HG03108 (cell line): ENCODE data around the gene LASP1.

ENCODE experiments used
- ATAC-seq: cut with Tn5 transposase; IDR thresholded peaks from one replicate; pipeline ENCODE4 v1.9.1; 2021; ENCODE audit warnings: moderate library complexity; ENCODE audit not compliant: unreplicated experiment

LASP1 gene

GRCh38 chr17:38868817-38869525 lies 887 bp upstream of the LASP1 start:
- ATAC-seq: peak; percentile 30

DNA sequence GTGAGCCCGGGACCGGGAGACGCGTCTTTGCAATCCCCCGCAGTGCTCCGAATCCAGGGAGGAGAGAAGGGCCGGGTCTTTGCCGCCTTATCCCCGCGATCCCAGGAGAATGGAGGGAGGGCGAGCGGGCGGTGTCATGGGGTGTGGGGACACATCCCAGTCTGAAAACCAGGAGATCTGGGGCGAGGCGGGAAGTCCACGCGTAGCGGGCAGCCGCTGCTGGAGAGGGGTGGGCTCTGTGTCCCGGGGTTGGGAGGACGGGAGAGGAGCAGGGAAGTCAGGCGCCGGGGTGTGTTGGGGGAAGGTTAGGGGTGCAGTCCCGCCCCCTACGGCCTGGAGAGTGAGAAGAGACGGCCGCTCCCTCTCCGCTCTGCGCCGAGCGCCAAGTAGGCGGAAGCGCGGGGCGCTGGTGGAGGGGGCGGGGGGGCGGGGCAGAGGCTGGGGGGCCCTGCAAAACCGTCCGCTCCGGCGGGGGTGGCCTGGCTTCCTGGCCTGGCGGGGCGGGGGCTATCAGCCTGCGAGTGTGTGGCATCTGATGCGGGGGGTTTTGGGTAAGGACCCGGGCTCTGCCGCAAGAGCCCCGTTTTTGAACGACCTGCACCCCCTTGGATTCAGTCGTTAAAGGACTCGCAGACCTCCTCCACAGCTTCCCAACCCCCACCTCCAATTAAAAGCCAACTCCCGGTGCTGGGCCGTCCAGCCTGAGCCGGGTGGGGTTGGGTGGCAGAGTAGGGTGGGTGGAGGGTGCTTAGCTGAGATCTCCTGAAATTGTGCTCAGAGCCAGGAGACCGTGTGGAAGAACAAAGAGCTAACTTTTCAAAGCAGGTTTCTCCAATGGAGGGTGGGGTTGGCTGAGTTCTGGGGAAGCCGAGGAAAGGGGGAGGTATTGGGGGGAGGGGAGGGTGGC lies 654 bp downstream of the LASP1 start:
- no peak for ATAC-seq

DNA sequence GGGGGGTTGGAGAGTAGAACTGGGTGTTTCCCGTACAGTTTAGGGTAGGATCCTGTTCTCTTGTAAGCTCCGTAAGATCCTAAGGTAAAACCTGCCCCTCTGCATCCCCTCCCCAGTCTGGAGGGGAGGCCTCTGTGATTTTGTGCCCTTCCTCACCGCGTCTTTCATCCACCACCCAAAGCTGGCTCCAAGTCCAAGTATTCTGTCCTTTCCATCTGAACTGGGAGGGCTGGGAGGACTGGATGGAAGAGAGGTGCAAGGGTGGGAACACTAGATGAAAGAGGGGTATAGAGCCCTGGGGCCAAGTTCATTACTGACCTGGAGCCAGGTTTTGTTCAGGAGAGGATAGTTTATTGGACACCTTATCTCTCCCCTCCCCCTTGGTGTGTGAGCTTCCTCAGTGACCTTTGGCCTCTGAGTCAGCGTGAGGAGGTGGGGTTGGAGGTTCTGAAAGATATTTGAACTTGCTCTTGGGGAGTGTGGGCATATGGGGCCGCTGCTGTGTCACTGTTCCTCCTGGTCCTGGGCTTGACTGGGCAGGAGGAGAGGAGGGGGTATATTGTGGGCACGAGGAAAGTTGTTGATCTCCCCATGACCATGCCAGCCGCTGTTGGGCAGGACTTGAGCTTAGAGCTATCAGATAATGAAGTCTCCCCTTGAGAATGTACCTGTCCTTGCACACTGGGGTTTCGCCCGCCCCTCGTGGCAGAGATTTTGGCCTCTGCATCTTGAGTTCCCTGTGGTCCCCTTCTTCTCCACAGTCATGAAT lies 1.6 kb downstream of the LASP1 start:
- ATAC-seq: no peak

DNA sequence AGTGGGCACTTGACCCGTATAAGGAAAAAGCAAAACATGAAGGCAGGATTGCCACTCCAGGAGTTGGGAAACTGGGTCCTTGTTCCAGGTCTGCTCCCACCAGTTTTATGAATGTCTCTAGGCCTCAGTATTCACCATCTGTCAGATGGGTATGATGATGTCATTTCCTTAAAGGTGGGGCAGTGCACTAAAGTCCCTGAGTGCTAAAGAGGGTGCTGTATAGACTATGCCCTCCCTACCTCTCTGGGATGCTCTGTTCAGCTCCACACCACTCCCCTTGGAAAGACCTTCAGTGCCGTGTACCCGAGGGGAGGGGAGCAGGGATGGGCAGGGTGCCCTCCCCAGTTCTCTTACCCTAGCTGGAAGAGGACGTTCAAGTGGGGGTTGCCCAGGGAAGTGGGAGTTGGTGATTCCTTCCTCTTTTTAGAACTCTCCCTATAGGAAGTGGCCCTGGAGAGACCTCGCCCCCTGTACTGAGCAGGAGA lies 2.2 kb downstream of the LASP1 start:
- no peak for ATAC-seq

DNA sequence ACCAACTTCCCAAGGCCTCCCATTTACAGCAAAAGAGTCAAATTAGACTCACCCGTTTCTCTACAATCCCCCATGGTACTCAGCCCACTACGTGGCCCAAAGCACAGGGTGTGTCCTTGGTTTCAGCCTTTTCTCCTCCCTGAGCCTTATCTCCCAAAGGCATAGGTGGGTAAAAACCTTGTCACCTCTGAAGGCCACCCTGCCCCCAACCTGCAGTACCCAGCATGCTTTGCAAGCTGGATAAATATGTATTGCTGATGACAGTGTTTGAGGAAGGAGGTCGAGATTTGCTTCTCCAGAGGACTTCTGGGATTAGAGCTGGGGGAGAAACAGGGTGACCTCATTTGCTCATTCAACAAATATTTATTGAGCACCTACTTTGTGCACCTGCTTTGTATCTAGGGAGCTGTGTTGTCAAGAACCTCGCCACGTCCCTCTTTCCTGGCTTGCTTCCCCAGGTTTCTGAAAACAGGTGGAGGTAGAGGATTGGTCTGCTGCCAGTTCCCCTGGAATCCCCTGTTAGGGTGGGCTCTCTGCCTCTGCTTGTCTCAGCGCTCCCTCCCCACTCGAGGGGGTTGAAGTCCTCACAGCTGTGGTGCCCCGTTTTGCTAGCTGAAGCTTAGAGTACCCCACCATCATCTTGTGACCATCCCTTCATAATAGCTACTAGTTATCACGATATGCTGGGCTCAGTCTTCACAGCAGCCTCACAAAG lies 3.0 kb downstream of the LASP1 start:
- ATAC-seq: no peak

GRCh38 chr17:38873640-38874380 lies 4.0 kb downstream of the LASP1 start:
- ATAC-seq: no peak

DNA sequence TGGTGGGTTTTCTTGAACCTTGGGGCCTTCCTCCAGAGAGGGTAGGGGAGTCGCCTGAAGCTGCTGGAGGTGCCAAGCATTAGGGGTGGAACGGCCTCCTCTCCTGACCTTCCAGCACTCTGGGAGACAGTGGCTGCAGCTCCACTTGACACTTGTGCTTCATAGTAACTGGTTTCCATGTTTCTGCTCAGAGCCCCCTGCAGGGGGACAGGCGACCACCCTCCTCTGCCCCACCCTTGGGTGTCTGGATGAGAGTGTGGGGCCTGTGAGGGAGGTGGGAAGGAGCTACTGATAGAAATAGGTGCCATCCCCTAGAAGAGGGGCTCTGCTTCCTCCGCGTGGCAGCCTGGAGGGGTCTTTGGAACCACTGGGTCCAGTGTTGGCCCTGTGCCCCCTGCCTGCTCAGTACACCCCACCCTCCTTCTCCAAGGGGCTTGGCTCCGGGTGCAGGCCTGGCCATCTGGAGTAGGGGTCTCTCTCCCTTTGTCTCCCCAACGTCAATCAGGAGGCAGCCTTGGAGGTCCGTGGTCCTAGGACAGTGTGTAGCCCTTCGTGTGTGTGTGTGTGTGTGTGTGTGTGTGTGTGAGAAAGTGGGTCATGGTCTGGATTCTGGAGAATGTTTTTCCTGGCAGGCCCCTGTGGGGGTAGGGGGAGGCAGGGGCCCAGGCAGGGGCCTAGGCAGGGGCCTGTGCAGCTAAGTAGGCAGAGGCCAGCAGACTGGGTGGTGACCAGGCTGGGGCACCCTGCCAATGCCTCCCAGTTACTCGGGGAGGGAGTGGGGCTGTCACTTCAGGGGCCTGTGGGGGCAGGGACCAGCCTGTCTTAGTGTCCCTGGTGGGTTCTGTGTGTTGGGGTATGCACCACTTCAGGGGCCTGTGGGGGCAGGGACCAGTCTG lies 4.9 kb downstream of the LASP1 start:
- no peak for ATAC-seq

DNA sequence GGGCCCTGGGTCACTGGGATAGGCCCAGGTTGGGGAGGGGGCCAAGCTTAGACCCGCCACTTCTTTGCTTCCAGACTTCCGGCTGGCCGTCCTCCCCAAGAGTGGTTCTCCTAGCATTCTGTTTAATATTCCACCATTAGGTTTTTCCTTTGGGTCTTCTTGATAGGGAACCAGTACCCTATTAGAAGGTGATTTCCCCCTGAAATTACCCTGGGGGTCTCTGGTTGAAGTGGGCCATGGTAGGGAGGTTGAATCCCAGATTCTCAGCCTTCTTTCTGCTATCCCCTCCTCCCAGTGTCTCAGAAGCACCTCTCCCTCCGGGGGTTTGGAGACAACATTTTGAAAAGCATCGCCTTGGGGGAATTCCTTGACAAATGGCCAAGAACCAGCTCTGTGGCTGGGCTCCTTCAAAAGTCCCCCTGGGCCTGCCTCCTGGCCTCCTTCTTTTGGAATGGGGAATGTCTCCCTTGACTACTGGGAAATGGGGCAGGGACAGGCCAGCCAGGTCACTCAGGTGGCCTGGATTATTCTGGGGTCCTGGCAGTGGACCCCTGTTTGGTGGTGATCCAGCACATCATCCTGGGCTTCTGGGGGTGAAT lies 5.7 kb downstream of the LASP1 start:
- ATAC-seq: no peak

DNA sequence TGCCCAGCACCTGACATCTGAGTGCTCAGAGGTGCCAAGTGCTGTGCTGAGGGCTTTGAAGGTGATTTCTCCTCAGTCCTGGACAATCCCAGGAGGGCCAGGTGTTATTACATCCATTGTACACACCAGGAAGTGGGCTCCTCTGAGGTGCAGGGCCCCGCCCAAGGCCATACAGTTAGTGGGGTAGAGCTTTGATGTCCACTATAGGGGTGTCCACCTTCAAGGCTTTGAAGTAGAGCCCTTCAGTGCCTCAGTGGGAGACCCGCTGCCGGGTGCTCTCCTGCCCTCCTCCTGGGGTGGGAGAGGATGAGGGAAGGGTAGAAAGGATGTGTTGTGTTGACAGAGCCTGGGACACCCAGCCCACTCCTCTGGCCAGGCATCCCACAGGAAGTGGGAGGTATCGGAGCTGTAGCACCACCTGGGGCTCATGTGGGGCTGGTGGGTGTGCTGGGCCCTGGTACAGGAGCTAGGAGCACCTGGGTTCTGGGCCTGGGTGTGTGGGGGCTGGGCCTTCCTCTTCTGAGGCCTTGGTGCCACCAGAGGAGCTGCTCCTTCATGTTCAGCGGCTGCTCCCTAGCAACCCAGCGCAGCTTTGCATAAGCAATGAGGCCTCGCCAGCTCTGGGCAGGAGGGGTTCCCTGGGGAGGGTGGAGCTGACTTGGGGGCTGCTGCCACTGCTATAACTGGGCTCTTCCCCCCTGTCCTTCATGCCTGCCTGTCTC lies 7.4 kb downstream of the LASP1 start:
- ATAC-seq: no peak

DNA sequence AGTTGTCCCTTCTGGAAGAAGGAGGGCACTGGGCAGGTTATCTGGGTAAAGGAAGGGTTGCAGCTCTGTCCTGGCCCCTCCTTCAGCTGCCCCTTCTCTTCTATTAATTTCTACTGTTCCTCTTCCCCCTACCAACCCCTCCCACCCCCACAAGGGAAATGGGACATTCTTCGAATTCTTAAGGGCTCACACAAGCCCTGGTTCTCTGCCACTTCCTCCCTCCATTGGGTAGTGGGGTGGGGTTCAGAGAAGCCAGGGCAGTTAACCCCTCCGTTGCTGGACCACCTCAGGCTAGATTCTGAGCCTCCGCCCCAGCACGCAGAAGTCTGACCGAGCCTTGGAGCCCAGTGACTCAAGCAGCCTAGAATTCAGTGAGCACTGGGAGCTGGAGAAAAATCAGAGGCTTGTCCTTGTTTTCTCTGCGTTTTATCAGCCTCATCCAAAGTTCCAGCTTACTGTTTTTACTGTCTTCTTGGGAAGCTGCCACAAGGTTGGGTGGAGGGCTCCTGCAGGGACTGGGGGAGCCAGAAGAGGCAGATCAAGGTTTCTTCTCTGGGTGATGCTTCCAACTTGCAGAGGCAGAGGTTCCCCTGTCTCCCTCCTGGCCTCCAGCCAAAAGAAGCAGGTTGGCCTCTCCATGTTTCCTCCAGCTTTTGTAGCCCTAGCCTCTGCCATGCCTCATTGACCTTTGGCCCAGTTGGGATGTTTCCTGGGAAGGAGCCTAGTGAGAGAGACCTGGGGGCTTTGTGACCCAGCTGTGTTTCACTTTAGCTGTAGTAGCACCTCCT lies 10.2 kb downstream of the LASP1 start:
- no peak for ATAC-seq

- ATAC-seq: no peak
These were observed 11.8 kb downstream of the LASP1 start for GRCh38 chr17:38881600-38882191.

GRCh38 chr17:38882870-38883269 lies 13.0 kb downstream of the LASP1 start:
- ATAC-seq: no peak

GRCh38 chr17:38883592-38884526 lies 14.0 kb downstream of the LASP1 start:
- no peak for ATAC-seq

GRCh38 chr17:38885044-38885727 lies 15.3 kb downstream of the LASP1 start:
- ATAC-seq: no peak
